DOHH2 (cell line): ENCODE data around the gene SVOPL.

Source experiments
- H3F3A ChIP-seq: fragments of 200-600 bp; sonication (generic), shearing (Covaris generic); 2 replicates; pipeline ENCODE4 v1.6.0; 2016; ENCODE audit warnings: antibody characterized with exemption, mild to moderate bottlenecking; ENCODE audit not compliant: control insufficient read depth, insufficient read depth
- H3K27ac ChIP-seq: fragments of 200-600 bp; sonication (generic); 2 replicates; pipeline ENCODE4 v1.5.1; 2014; ENCODE audit warnings: low read depth, mild to moderate bottlenecking, low read length, moderate library complexity
- H3K27me3 ChIP-seq: fragments of 200-600 bp; sonication (generic); 2 replicates; pipeline ENCODE4 v1.6.1; 2014; ENCODE audit warnings: mild to moderate bottlenecking, low read length, mixed read lengths; ENCODE audit not compliant: control insufficient read depth
- H3K36me3 ChIP-seq: fragments of 200-600 bp; sonication (generic); 2 replicates; pipeline ENCODE4 v1.6.1; 2014; ENCODE audit warnings: mild to moderate bottlenecking, low read length, moderate library complexity, mixed read lengths; ENCODE audit not compliant: control insufficient read depth
- H3K4me1 ChIP-seq: fragments of 200-600 bp; sonication (generic); 2 replicates; pipeline ENCODE4 v1.6.1; 2014; ENCODE audit warnings: mild to moderate bottlenecking, low read length, mixed read lengths; ENCODE audit not compliant: control insufficient read depth
- H3K4me2 ChIP-seq: fragments of 200-600 bp; sonication (generic); 2 replicates; pipeline ENCODE4 v1.6.0; 2014; ENCODE audit warnings: mild to moderate bottlenecking, low read length, moderate library complexity
- H3K4me3 ChIP-seq: fragments of 200-600 bp; sonication (generic); 2 replicates; pipeline ENCODE4 v1.5.1; 2014; ENCODE audit warnings: mild to moderate bottlenecking, low read length, mixed read lengths
- H3K79me2 ChIP-seq: fragments of 200-600 bp; sonication (generic); 2 replicates; pipeline ENCODE4 v1.6.1; 2014; ENCODE audit warnings: mild to moderate bottlenecking, low read length, mixed read lengths; ENCODE audit not compliant: control insufficient read depth
- H3K9me2 ChIP-seq: fragments of 200-600 bp; sonication (generic); replicated peaks from 2 replicates; pipeline ENCODE4 v1.6.1; 2014; ENCODE audit warnings: mild to moderate bottlenecking, low read length, mixed read lengths; ENCODE audit not compliant: control insufficient read depth
- H3K9me3 ChIP-seq: fragments of 200-600 bp; sonication (generic); 2 replicates; pipeline ENCODE4 v1.6.1; 2014; ENCODE audit warnings: antibody characterized with exemption, low read length, mixed read lengths; ENCODE audit not compliant: control insufficient read depth, insufficient read depth
- H4K20me1 ChIP-seq: fragments of 200-600 bp; sonication (generic); 2 replicates; pipeline ENCODE4 v1.6.0; 2014; ENCODE audit warnings: low read depth, mild to moderate bottlenecking, antibody characterized with exemption, low read length, moderate library complexity; ENCODE audit not compliant: control insufficient read depth, insufficient read depth
- EZH2phosphoT487 ChIP-seq: fragments of 200-600 bp; sonication (generic); IDR thresholded peaks from 2 replicates; pipeline ENCODE4 v1.6.1; 2017; ENCODE audit warnings: borderline replicate concordance, mild to moderate bottlenecking, antibody characterized with exemption, low read length, moderate library complexity, mixed read lengths
- TF ChIP-seq, protein P1 (sequence below): fragments of 200-600 bp; sonication (generic); IDR thresholded peaks from one replicate; pipeline ENCODE4 v1.5.1; 2014; ENCODE audit warnings: antibody characterized with exemption, mild to moderate bottlenecking, low read depth, low read length; ENCODE audit not compliant: poor library complexity, severe bottlenecking

Gene SVOPL

DNA sequence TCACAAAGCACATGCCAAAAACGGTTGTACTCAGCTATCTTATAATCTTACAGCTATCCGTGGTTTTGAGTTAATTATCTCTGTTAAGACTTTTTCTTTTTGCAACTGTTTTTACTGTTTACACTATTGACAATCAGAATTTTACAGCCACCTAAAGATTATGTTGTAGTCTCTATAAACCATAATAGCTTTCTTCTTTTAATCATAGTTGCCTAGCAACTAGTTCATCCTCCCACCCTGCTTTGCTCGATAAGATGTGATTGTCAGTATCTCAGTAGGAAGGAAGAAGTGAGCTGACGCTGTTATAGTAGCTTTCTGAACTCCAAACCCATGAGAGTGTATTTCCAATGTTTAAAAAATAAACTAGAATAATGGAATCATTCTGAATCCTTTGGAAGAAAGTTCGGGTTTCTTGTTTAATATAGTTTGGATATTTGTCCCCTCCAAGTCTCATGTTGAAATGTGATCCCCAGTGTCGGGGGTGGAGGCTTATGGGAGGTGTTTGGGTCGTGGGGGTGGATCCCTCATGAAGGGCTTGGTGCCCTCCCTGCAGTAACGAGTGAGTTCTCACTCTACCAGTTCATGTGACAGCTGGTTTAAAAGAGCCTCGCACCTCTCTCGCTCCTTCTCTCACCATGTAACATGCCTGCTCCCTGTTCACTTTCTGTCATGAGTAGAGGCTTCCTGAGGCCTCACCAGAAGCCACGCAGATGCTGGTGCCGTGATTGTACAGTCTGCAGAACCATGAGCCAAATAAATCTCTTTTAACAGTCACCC is 68.1 kb downstream of the SVOPL start:
- Histone ChIP-seq H4K20me1 (no peaks in the 10 kb centered on the region), H3K9me2 (no peaks in the 10 kb centered on the region), H3K27ac (no peak overlapping the region), H3K4me3 (no peak overlapping the region), H3K4me1 (no peaks in the 10 kb centered on the region), H3K9me3 (no peaks in the 10 kb centered on the region), H3F3A (no peaks in the 10 kb centered on the region), H3K79me2 (no peaks in the 10 kb centered on the region), H3K4me2 (no peak overlapping the region), H3K27me3 (no peaks in the 10 kb centered on the region), H3K36me3 (no peaks in the 10 kb centered on the region)
- TF ChIP-seq EZH2phosphoT487, result no peak
- TF ChIP-seq, protein P1, sequence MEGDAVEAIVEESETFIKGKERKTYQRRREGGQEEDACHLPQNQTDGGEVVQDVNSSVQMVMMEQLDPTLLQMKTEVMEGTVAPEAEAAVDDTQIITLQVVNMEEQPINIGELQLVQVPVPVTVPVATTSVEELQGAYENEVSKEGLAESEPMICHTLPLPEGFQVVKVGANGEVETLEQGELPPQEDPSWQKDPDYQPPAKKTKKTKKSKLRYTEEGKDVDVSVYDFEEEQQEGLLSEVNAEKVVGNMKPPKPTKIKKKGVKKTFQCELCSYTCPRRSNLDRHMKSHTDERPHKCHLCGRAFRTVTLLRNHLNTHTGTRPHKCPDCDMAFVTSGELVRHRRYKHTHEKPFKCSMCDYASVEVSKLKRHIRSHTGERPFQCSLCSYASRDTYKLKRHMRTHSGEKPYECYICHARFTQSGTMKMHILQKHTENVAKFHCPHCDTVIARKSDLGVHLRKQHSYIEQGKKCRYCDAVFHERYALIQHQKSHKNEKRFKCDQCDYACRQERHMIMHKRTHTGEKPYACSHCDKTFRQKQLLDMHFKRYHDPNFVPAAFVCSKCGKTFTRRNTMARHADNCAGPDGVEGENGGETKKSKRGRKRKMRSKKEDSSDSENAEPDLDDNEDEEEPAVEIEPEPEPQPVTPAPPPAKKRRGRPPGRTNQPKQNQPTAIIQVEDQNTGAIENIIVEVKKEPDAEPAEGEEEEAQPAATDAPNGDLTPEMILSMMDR, result no peak

DNA sequence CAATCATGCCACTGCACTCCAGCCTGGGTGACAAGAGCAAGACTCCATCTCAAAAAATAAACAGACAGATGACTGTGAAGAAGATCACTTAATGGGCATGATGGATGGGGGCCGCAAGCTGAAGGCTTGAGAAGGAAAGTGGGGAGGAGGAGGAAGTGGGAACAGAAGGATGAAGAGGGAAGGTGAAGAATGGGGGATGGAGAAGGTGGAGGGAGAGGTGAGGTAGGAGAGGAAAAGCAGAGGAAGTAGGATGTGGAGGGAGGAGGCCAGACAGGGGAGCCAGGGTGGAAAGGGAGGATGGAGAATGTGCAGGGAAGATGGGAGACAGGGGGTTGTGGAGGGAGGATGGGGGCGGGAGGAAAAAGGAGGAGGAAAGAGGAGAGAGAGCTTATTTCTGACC is 68.8 kb downstream of the SVOPL start:
- TF ChIP-seq, protein P1, result no peak
- no peak for TF ChIP-seq EZH2phosphoT487
- Histone ChIP-seq H3K4me3 (no peak overlapping the region), H3K27ac (no peak overlapping the region), H3K9me2 (no peaks in the 10 kb centered on the region), H3K4me1 (no peaks in the 10 kb centered on the region), H4K20me1 (no peaks in the 10 kb centered on the region), H3K36me3 (no peaks in the 10 kb centered on the region), H3K27me3 (no peaks in the 10 kb centered on the region), H3K79me2 (no peaks in the 10 kb centered on the region), H3F3A (no peaks in the 10 kb centered on the region), H3K9me3 (no peaks in the 10 kb centered on the region), H3K4me2 (no peak overlapping the region)

DNA sequence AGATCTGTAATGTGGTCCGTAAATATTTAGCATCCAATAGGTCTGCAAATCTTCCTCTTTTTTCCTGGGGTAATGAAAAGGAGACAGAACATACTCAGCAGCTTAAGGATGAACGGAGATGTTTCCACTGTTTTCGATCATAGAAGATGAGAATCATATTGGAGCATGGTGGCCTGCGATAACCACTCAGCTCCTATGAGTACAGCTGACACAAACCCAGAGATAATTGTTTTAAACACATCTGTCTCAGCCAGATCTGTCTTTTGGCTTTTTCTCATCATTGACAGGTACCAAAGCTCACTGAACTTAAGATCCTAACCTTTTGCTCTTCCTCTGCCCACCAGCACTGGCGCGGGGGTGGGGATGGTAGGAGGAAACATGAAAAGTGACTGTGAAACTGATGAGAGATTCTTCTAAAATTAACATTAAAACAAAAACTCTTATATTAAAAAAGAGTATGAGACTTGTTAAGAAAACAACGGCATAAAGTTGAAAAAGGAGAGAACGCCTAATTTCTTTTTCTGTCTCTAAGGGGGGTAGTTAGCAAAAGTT is 71.0 kb downstream of the SVOPL start:
- no peak for TF ChIP-seq EZH2phosphoT487
- TF ChIP-seq, protein P1, result no peak
- no peaks in the 10 kb centered on the region for H4K20me1 ChIP-seq
- no peaks in the 10 kb centered on the region for H3K79me2 ChIP-seq
- H3K27ac ChIP-seq, result no peak overlapping the region
- H3K9me2 ChIP-seq, result no peaks in the 10 kb centered on the region
- no peaks in the 10 kb centered on the region for H3K4me1 ChIP-seq
- no peak overlapping the region for H3K4me2 ChIP-seq
- H3K27me3 ChIP-seq, result no peaks in the 10 kb centered on the region
- no peaks in the 10 kb centered on the region for H3F3A ChIP-seq
- no peaks in the 10 kb centered on the region for H3K36me3 ChIP-seq
- no peak overlapping the region for H3K4me3 ChIP-seq
- H3K9me3 ChIP-seq, result no peaks in the 10 kb centered on the region
